Calu3 (cell line): ENCODE measurements around the gene PPM1H. TPM values are rescaled to one million over a fixed set of nuclear protein-coding genes. Genes with fewer than 3 reads are reported as not detected.

Experiments
- BruUV-seq: library from RNA; stranded (reverse); fragments of 400-500 nt; replicated peaks from 2 replicates; lab custom pipeline; 2021; lab: Mats Ljungman, UMichigan
- CTCF ChIA-PET: fragments of 300-600 bp; sonication (Branson Sonifier 250); formaldehyde crosslinking; loops from one replicate; lab custom pipeline; 2022; ENCODE audit warnings: antibody characterized with exemption; lab: Charles Lee
- DNase-seq: peaks from one replicate; pipeline ENCODE4 v3.0.0; 2022
- H3K27ac Mint-ChIP-seq: one replicate; pipeline ENCODE4 v1.8.0; 2022; ENCODE audit warnings: mixed read lengths; ENCODE audit not compliant: unreplicated experiment
- H3K27me3 Mint-ChIP-seq: one replicate; pipeline ENCODE4 v1.8.0; 2022; ENCODE audit warnings: mixed read lengths; ENCODE audit not compliant: unreplicated experiment
- H3K36me3 Mint-ChIP-seq: one replicate; pipeline ENCODE4 v1.8.0; 2022; ENCODE audit warnings: mild to moderate bottlenecking, moderate library complexity, mixed read lengths; ENCODE audit not compliant: insufficient read depth, unreplicated experiment
- H3K4me1 Mint-ChIP-seq: one replicate; pipeline ENCODE4 v1.8.0; 2022; ENCODE audit warnings: mild to moderate bottlenecking, low read depth, mixed read lengths; ENCODE audit not compliant: unreplicated experiment
- H3K4me3 Mint-ChIP-seq: one replicate; pipeline ENCODE4 v1.8.0; 2022; ENCODE audit warnings: mild to moderate bottlenecking, low read depth, moderate library complexity, mixed read lengths; ENCODE audit not compliant: unreplicated experiment
- H3K9me3 Mint-ChIP-seq: one replicate; pipeline ENCODE4 v1.8.0; 2022; ENCODE audit warnings: low read depth, mixed read lengths; ENCODE audit not compliant: unreplicated experiment
- intact Hi-C: fragments of 100-400 bp; cut with micrococcal nuclease; formaldehyde crosslinking; loops from one replicate; pipeline ENCODE4 v1.10.0; 2022; ENCODE audit not compliant: unreplicated experiment
- total RNA-seq: library from RNA; stranded (reverse); gene quantifications from 2 replicates; pipeline ENCODE4 v1.2.3, GENCODE V29; 2022
- TF ChIP-seq, protein P1 (sequence below): fragments of 200-600 bp; IDR thresholded peaks from one replicate; pipeline ENCODE4 v1.8.0; 2022; ENCODE audit warnings: antibody characterized with exemption; ENCODE audit not compliant: unreplicated experiment

PPM1H gene
- total RNA-seq, 1 experiment from 2014 or later: 36.7 TPM

- Mint-ChIP-seq H3K27ac (no peak overlapping the region), H3K4me1 (peaks cover 9% of the 10 kb centered on the region), H3K36me3 (no peaks in the 10 kb centered on the region), H3K27me3 (no peaks in the 10 kb centered on the region), H3K4me3 (no peak overlapping the region), H3K9me3 (no peaks in the 10 kb centered on the region)
- CTCF ChIA-PET: interaction anchor here (0.5 to 1.6 kb wide), 4 partner anchors 80 to 99 kb away, joined by 3 to 7 read pairs (median 4); no protein-coding TSS in a partner anchor
- no peak for DNase-seq
- TF ChIP-seq, protein P1, sequence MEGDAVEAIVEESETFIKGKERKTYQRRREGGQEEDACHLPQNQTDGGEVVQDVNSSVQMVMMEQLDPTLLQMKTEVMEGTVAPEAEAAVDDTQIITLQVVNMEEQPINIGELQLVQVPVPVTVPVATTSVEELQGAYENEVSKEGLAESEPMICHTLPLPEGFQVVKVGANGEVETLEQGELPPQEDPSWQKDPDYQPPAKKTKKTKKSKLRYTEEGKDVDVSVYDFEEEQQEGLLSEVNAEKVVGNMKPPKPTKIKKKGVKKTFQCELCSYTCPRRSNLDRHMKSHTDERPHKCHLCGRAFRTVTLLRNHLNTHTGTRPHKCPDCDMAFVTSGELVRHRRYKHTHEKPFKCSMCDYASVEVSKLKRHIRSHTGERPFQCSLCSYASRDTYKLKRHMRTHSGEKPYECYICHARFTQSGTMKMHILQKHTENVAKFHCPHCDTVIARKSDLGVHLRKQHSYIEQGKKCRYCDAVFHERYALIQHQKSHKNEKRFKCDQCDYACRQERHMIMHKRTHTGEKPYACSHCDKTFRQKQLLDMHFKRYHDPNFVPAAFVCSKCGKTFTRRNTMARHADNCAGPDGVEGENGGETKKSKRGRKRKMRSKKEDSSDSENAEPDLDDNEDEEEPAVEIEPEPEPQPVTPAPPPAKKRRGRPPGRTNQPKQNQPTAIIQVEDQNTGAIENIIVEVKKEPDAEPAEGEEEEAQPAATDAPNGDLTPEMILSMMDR: no peak
- BruUV-seq: no TSS peak
- intact Hi-C loops: no loop called here
Observed at GRCh38 chr12:62703011-62703380, 232.0 kb downstream of the PPM1H start.

DNA sequence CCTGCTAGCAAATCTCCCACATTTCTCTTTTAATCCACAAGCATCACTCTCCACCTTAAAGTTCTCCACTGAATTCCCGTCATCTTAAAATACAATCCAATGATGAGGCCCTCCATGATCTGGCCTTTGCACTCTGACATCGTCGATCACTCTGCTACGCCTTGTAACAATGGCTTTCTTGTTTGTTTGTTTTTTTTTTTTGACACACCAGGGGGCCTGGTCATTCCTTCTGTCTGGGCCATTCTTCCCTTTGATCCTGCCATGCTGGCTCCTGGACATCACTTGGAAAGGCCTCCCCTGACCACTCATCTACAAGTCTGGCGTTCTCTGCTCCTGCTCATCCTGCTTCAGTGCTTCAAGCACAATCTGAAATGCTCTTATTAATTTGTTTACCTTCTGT is 233.5 kb downstream of the PPM1H start:
- DNase-seq: no peak
- CTCF ChIA-PET: no interaction called here
- Mint-ChIP-seq H3K27me3 (no peaks in the 10 kb centered on the region), H3K27ac (no peak overlapping the region), H3K36me3 (no peaks in the 10 kb centered on the region), H3K4me3 (no peak overlapping the region), H3K9me3 (no peaks in the 10 kb centered on the region), H3K4me1 (peaks cover 9% of the 10 kb centered on the region)
- TF ChIP-seq, protein P1: no peak
- intact Hi-C loops: no loop called here
- BruUV-seq: no TSS peak

DNA sequence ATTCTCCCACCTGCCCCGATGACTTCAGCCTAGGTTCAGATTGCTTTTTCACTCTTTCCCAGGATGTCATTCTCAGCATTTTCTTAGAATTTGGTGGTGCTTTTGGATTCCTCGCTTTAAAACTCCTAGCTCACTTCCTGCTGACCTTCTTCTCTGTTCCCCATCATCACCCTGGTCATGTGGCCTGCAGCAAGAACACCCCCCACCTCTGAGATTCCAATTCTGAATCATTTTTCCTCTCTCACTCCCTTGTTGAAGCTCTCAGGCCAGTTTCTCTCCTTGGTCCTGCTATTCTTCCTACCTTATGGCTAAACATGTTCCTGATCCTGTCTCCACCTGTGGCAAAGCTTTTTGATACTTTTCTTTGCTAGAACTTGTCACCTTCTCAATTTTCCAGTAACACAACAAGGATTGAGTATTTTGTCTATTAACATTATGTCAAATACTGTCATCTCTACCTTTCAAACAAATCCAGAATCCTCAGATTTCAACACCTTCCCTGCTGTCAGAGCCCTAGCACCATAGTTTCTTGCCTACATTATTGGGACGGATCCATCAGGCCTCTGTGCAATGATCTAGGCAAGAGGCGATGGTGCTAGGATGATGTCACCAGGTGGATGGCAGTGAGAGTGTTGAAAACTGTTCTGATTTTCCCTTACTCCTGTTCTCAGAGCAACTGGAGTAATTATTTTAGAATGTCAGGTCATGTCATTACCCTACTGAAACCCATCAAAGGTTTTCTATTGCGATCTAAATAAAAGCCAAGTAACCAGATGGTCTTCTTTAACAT is 234.7 kb downstream of the PPM1H start:
- BruUV-seq: no TSS peak
- Mint-ChIP-seq H3K27ac (no peak overlapping the region), H3K27me3 (no peaks in the 10 kb centered on the region), H3K4me3 (no peak overlapping the region), H3K4me1 (peaks cover 15% of the 10 kb centered on the region), H3K9me3 (no peaks in the 10 kb centered on the region), H3K36me3 (no peaks in the 10 kb centered on the region)
- TF ChIP-seq, protein P1: no peak
- intact Hi-C loops: no loop called here
- DNase-seq: no peak
- CTCF ChIA-PET: no interaction called here

GRCh38 chr12:62698701-62699101 is 236.2 kb downstream of the PPM1H start:
- Mint-ChIP-seq H3K4me1 (peaks cover 11% of the 10 kb centered on the region), H3K4me3 (no peak overlapping the region), H3K9me3 (no peaks in the 10 kb centered on the region), H3K27ac (no peak overlapping the region), H3K36me3 (no peaks in the 10 kb centered on the region), H3K27me3 (no peaks in the 10 kb centered on the region)
- BruUV-seq: no TSS peak
- DNase-seq: no peak
- CTCF ChIA-PET: no interaction called here
- TF ChIP-seq, protein P1: no peak
- intact Hi-C loops: no loop called here
